Posterior vena cava (tissue), 2 donors: ENCODE results near the gene CCP110. TPM values are rescaled to one million over a fixed set of nuclear protein-coding genes. Genes with fewer than 3 reads are reported as not detected.

Experiments used
- DNase-seq: peaks from one replicate; pipeline ENCODE4 v3.0.0-alpha.2; 2020; ENCODE audit warnings: low spot score
- intact Hi-C, 2 donors: fragments of 100-400 bp; cut with DNase I; formaldehyde crosslinking; loops; one replicate each; pipeline versions ENCODE4 v1.14.1 to v1.14.2; 2022 to 2023
- long read RNA-seq, 2 donors: library from polyadenylated mRNA; unstranded; transcript quantifications; one replicate each; pipeline ENCODE4 v2.0.0, GENCODE V29; 2020 to 2021
- total RNA-seq, 2 donors: library from RNA; stranded (reverse); fragmentation: NEBNext Ultra II Directional; extraction: Animal tissue kit (Norgen Biotek cat#: 25700); gene quantifications; one replicate each; pipeline ENCODE4 v1.2.1, GENCODE V29; 2021
- donor health status: DM: yes; HTN: yes; CAD: no.
- donor health status: DM: yes; HTN: yes; CAD: no.

The CCP110 gene
- 10 to 100 TPM; 16.1 to 19.2 TPM for total RNA-seq
- long read RNA-seq, donor 1, full-length matches to known transcripts = 2 of 9 reads
- long read RNA-seq, donor 1, partial matches to known transcripts = 5 of 9 reads
- long read RNA-seq, donor 1, other reads (novel, unspliced or antisense) = 2 of 9 reads
- long read RNA-seq, donor 2, partial matches to known transcripts = 4 of 7 reads
- long read RNA-seq, donor 2, other reads (novel, unspliced or antisense) = 3 of 7 reads

- peak; percentile 99 for DNase-seq
- intact Hi-C loops = no loop called here
Observed at GRCh38 chr16:19523559-19524355, at the start of gene CCP110. Gene CCP110 (plus strand): TSS chr16:19523942. CDS start chr16:19527882, 3,940 bp downstream.

- intact Hi-C loops = no loop called here
- DNase-seq = no peak
Observed at GRCh38 chr16:19474617-19475016, 49.1 kb upstream of the CCP110 start.

- intact Hi-C loops = no loop called here
- no peak for DNase-seq
Observed at GRCh38 chr16:19478505-19478904, 45.2 kb upstream of the CCP110 start.

DNA sequence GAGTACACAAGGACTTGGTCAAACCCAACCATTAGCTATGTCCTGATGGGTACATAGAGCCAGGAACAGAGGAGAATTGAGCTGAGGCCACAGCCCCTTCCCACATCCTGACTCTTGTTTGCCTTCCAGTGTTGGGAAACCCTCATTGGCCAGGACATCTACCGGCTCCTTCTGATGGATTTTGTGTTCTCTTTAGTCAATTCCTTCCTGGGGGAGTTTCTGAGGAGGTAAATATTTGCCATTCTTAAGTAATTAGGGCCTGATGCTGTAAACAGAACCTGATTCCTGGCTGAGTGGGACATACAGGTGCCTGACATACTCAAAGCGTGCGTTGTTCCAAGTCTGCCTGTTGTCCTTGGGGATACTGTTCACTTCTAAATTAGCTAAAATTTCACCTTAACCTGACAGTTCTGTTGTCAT lies 44.4 kb upstream of the CCP110 start:
- intact Hi-C loops = no loop called here
- DNase-seq = no peak

DNA sequence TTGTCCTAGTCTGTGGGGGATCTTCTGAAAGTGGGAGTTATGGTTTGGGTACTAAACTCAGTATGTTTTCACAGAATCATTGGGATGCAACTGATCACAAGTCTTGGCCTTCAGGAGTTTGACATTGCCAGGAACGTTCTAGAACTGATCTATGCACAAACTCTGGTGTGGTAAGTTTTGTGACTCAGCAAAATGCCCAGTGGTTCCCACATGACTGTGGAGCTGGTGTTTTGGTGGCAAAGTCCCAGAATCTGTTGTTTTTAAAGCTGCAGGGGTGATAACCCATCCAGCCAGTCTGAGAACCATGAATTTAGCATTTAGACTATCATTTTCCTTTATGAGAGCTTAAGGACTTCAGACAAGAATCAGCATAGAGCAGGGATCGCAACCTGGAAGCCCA lies 42.4 kb upstream of the CCP110 start:
- no peak for DNase-seq
- intact Hi-C loops = no loop called here

DNA sequence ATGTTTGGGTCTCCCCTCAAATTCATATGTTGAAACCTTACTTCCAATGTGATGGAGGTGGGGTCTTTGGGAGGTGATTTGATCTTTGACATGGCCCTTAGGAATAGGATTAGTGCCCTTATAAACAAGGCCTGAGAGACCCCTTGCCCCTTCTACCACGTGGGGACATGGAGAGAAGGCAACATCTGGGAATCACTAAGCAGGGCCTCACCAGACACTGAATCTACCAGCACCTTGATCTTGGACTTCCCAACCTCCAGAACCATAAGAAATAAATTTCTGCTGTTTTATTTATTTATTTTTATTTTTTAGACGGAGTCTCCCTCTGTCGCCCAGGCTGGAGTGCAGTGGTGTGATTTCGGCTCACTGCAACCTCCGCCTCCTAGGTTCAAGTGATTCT lies 42.0 kb upstream of the CCP110 start:
- intact Hi-C loops = no loop called here

DNA sequence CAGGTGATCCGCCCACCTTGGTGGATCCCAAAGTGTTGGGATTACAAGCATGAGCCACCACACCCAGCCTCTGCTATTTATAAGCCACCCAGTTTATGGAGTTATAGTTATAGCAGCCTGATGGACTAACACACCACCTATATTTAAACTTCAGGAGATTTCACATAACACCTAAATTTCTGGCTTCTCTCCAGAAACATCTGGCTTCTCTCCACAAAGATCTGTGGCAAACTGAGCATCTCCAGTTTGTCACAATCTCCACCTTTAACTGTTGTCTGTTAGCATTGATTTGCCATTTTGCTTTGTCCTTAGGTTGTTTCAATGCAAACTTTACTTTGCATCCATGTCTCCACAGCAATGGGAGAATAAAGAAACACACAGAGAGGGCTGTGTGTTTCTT lies 41.5 kb upstream of the CCP110 start:
- no peak for DNase-seq
- intact Hi-C loops = no loop called here

More for the DNA sequence above, 42.0 kb upstream of the CCP110 start:
- no peak for DNase-seq

DNA sequence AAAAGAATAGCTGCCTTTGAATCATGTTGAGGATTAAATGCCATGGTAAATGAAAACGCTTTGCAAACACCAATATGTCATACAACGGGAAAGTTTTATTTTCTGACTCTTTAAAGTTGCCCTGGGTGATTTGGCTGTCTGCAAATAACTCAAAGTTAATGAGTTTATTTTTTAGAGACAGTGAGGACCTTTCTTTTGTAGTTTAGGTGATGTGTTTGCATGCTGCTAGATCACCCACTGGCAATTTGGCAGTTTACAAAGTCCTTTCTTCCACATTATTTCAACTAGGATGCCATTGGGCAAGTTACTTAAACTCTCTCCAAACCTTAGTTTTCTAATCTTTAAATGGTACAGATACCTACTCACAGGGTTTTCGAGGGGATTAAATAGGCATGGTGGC lies 39.6 kb upstream of the CCP110 start:
- intact Hi-C loops = no loop called here
- DNase-seq = no peak

GRCh38 chr16:19485611-19486010 lies 38.1 kb upstream of the CCP110 start:
- intact Hi-C loops = no loop called here
- no peak for DNase-seq

DNA sequence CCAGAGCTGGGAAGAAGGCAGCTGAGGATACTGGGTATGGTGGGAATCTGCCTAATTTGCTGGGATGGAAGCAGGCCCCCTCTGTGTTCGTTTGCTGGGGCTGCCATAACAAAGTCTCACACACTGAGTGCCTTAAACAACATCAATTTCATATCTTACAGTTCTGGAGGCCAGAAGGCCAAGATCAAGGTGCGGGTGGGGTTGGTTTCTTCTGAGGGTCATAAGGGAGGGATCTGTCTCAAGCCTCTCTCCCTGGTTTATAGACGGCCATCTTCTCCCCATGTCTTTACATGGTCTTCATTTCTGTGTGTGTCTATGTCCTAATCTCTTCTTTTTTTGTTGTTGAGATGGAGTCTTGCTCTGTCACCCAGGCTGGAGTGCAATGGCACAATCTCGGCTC lies 37.7 kb upstream of the CCP110 start:
- intact Hi-C loops = no loop called here
- no peak for DNase-seq

- no peak for DNase-seq
- intact Hi-C loops = no loop called here
Observed at GRCh38 chr16:19486750-19487325, 36.9 kb upstream of the CCP110 start.

DNA sequence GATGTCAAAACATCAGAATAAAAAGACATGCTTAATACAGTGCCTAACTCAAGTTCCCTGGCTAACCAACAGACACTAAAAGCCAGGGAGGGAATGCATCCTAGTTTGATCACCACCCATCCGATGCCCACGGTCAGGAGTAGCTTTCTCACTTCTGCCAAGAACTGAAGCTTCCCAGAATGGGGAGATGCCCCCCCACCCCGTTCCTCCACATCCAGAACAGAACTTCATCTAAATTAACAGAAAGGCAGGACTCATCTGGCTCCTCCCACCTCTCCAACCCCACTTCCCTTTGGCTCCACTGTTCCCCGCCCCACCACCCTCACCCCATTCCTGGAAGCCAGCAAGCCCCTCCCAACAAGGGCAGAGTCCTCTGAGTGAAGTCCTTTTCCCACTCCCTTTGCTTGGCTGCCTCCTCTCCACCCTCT lies 35.5 kb upstream of the CCP110 start:
- intact Hi-C loops = no loop called here
- DNase-seq = no peak

GRCh38 chr16:19490619-19491018 lies 33.1 kb upstream of the CCP110 start:
- DNase-seq = no peak
- intact Hi-C loops = no loop called here

DNA sequence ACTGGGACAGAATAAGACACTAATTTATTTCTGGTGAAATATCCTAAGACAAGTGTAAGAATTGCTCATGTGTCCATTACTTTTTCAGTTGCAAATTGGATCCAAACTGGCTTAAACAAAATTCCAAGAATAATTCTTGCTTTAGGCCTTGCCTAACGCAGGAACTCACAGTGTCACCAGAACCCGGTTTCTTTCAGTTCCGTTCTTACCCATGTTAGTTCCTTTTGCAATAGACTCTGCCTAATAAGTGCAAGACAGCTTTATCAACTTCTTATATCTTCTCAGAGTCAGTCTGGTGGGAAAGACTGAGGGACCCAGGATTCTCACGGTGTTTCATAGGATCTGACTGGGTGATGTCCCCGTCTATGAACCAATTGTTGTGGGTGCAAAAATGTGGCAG lies 26.6 kb upstream of the CCP110 start:
- DNase-seq = no peak
- intact Hi-C loops = no loop called here

GRCh38 chr16:19499006-19499405 lies 24.7 kb upstream of the CCP110 start:
- intact Hi-C loops = no loop called here
- no peak for DNase-seq

DNA sequence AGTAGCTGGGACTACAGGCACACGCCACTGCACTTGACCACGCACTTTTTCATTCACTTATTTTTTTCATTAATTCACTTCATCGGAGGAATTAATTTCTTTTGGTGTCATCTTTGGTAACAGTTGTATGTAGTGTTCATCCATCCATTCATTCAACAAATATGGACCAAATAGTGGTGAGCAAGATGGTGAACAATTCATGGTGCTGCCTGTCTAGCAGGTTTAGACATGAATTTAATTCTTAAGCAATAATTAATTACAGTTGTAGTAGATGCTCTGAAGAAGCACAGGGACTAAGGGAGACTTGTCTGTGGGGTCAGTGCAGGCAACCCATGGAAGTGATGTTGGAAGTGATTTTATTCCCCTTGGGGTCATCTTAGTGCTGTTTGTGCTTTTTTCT lies 24.3 kb upstream of the CCP110 start:
- no peak for DNase-seq
- intact Hi-C loops = no loop called here

DNA sequence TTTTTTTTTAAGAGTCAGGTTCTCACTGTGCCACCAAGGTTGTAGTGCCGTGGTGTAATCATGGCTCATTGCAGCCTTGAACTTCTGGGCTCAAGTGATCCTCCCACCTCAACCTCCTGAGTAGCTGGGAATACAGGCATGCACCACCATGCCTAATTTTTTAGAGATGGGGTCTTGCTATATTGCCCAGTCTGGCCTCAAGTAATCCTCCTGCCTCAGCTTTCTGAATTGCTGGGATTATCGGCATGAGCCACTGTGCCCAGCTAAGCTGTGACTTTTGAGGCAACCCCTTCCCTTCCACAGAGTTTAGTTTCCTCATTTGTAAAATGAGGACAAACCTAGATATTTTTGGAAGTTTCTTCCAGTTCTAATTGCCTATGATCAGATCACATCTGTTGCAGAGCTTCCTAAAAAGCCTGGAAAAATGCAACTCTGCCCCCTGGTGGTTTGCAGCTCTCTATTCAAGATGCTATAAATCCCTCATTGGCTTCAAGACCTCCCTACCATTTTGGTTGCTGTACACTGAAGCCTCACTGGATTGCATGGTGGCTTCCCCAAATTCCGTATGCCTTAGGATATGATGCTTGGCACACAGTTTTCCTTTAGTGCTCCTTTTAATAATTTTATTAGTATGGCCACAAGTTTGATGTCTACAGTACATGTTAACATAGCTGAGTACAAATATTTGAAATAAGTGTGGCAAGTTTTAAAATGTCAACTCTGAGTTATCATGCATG lies 21.2 kb upstream of the CCP110 start:
- intact Hi-C loops = no loop called here

DNA sequence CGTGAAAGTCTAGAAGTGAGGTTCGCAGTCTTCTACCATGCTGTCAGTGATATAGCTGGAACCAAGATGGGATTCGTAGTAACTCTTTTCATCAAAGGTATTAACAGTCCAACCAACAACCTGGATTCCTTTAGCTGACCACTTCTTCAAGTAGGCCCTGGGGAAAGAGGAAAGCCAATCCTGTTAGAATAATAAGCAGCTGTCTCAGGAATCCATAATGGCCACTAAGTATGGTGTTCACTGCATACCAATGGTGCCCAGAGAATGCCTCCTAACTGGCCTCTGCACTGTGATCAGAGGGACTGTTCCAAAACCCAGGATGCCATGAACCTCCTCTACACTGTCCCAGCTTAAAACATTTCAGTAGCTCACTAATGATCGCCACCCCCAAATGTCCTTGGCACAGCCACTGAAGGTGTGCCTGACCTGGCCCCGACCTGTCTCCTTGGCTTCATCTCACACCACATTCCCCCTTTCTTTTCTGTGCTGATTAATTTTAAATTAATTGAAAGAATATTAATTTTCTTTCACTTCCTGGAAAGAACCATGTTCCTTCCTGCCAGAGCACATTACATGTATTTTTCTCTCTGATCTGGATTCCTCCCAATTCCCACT lies 20.2 kb upstream of the CCP110 start:
- intact Hi-C loops = no loop called here
- no peak for DNase-seq

More for the DNA sequence above, 21.2 kb upstream of the CCP110 start:
- DNase-seq = peak; percentile 84

DNA sequence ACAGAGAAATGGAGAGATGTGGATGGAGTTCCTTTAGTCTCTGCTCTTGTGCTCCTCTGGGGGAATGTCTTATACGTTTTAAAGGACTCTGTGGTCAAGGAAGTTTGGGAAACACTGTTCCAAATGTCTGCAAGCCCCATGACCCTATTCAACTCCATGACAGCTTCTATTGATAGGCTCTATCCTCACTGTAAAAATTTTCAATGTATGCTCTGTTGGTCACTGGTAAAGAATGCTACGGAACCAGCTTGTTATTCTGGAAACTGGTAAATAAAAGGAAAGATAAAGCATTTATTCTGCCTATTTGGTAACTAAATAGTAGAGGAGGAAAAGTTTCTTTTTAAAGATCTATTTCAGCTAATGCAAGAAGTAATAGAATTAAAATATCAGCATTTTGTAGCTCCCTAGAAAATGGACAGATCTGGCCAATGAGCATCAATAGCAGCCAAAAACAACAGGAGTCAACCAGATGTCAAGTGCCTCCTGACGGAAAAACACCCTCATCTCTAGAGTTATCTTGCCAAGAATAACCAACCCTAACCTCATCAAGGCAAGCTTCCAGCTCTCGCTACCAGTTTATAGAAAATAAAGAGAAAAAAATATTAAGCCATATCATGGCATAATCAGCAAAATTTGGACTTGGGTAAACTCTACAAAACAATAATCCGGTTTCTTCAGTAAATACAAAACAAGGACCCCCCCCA lies 18.0 kb upstream of the CCP110 start:
- intact Hi-C loops = no loop called here
- no peak for DNase-seq
